K562 (cell line): ENCODE data around the gene CARMIL1. TPM values are rescaled to one million over a fixed set of nuclear protein-coding genes. Genes with fewer than 3 reads are reported as not detected.

Source experiments
- ATAC-seq: fragments of 200-7000 bp; cut with Tn5 transposase; 3 replicates; pipeline ENCODE4 v1.9.1; 2020; ENCODE audit warnings: moderate library complexity
- BruUV-seq: library from RNA; stranded (reverse); fragments of 400-500 nt; replicated peaks from 2 replicates; lab custom pipeline; 2021; lab: Mats Ljungman, UMichigan
- CTCF ChIA-PET: fragments of 300-600 bp; formaldehyde crosslinking; extraction: SDS; loops from one replicate; lab custom pipeline; 2021; ENCODE audit warnings: low intra/inter-chr PET ratio; lab: Yijun Ruan, JAX
- POLR2A ChIA-PET: fragments of 300-600, 350-650 bp; sonication (Branson Sonifier 250); formaldehyde crosslinking; extraction: SDS; loops from one replicate; lab custom pipeline; 2021; ENCODE audit warnings: antibody characterized with exemption, inconsistent platforms; lab: Yijun Ruan, JAX
- DNase-seq, 4 experiments: peaks; one replicate each; pipeline versions ENCODE4 v3.0.0 to v3.0.0-alpha.2; 2011 to 2018; ENCODE audit warnings: low spot score in 3 of 4, mixed read lengths in 3 of 4; ENCODE audit errors: extremely low read depth in 1 of 4
- FAIRE-seq: peaks from 2 replicates; lab custom pipeline; 2011; peaks lifted over from hg19 to GRCh38; lab: Jason Lieb, UNC
- H2AFZ ChIP-seq: 2 replicates; pipeline ENCODE4 v1.6.0; 2011; ENCODE audit warnings: low read depth, low read length, control low read depth, inconsistent platforms
- H3K27ac ChIP-seq: fragments of 200-600 bp; 3 replicates; pipeline ENCODE4 v1.8.0; 2011; ENCODE audit warnings: low read depth, mild to moderate bottlenecking, control low read depth, inconsistent platforms, low read length, moderate library complexity, mixed read lengths; ENCODE audit errors: extremely low read depth
- H3K27me3 ChIP-seq, 2 experiments: fragments of 300-600 bp in 1 of 2; 2 replicates in 1 of 2; 3 replicates in 1 of 2; pipeline versions ENCODE4 v1.6.0 to v1.8.0; 2011; ENCODE audit warnings: inconsistent platforms in 2 of 2, low read length in 2 of 2, mild to moderate bottlenecking in 1 of 2, mixed read lengths in 1 of 2, moderate library complexity in 1 of 2; ENCODE audit not compliant: control insufficient read depth in 2 of 2, insufficient read depth in 2 of 2
- H3K36me3 ChIP-seq: fragments of 300-600 bp; 3 replicates; pipeline ENCODE4 v1.8.0; 2011; ENCODE audit warnings: mild to moderate bottlenecking, low read length, inconsistent platforms; ENCODE audit not compliant: control insufficient read depth, insufficient read depth
- H3K4me1 ChIP-seq, 2 experiments: fragments of 200-600 bp in 1 of 2; replicated peaks in 1 of 2; 2 replicates in 1 of 2; 3 replicates in 1 of 2; pipeline versions ENCODE4 v1.5.1 to v1.8.0; 2011; ENCODE audit warnings: inconsistent platforms in 2 of 2, low read length in 2 of 2, mild to moderate bottlenecking in 1 of 2, mixed read lengths in 1 of 2, moderate library complexity in 1 of 2; ENCODE audit not compliant: control insufficient read depth in 2 of 2, insufficient read depth in 2 of 2
- H3K4me2 ChIP-seq: 2 replicates; pipeline ENCODE4 v1.6.1; 2011; ENCODE audit warnings: low read length, control low read depth, inconsistent platforms, mixed read lengths; ENCODE audit not compliant: insufficient read depth
- H3K4me3 ChIP-seq: fragments of 200-600 bp; sonication (generic), shearing (Covaris generic); 2 replicates; pipeline ENCODE4 v1.5.1; 2016; ENCODE audit warnings: control low read depth, inconsistent platforms
- H3K79me2 ChIP-seq: fragments of 200-600 bp; 3 replicates; pipeline ENCODE4 v1.8.0; 2011; ENCODE audit warnings: low read length, inconsistent platforms; ENCODE audit not compliant: control insufficient read depth, insufficient read depth
- H3K9ac ChIP-seq, 2 experiments: 2 replicates each; pipeline versions ENCODE4 v1.6.0 to v1.6.1; 2011; ENCODE audit warnings: low read depth in 2 of 2, low read length in 2 of 2, control low read depth in 1 of 2, inconsistent platforms in 1 of 2, mild to moderate bottlenecking in 1 of 2, mixed read lengths in 1 of 2; ENCODE audit not compliant: insufficient read depth in 1 of 2
- H3K9me1 ChIP-seq: one replicate; pipeline ENCODE4 v1.6.0; 2011; ENCODE audit warnings: inconsistent platforms, mild to moderate bottlenecking, low read length, moderate library complexity; ENCODE audit not compliant: control insufficient read depth, insufficient read depth
- H3K9me3 ChIP-seq: replicated peaks from 2 replicates; pipeline ENCODE4 v1.5.1; 2011; ENCODE audit warnings: low read depth, low read length, inconsistent platforms; ENCODE audit not compliant: control insufficient read depth, insufficient read depth
- H4K20me1 ChIP-seq: replicated peaks from 2 replicates; pipeline ENCODE4 v1.6.1; 2011; ENCODE audit warnings: low read length, inconsistent platforms, mixed read lengths; ENCODE audit not compliant: control insufficient read depth, insufficient read depth
- ATF4 ChIP-seq: fragments of 450-650 bp; formaldehyde crosslinking; IDR thresholded peaks from 2 replicates; pipeline ENCODE4 v1.4.0; 2022; ENCODE audit warnings: mild to moderate bottlenecking, moderate library complexity
- BCOR ChIP-seq: fragments of 450-650 bp; IDR thresholded peaks from 2 replicates; pipeline ENCODE4 v1.6.1; 2016
- FUS ChIP-seq: fragments of 200-400 bp; formaldehyde crosslinking; optimal IDR thresholded peaks from 2 replicates; pipeline ENCODE3; 2017; ENCODE audit warnings: low read depth, low read length
- MBD2 ChIP-seq: sonication (generic); IDR thresholded peaks from 2 replicates; pipeline ENCODE4 v1.6.1; 2016; ENCODE audit warnings: low read depth, borderline replicate concordance
- MTA2 ChIP-seq: fragments of 450-650 bp; IDR thresholded peaks from 2 replicates; pipeline ENCODE4 v1.6.1; 2016; ENCODE audit warnings: low read depth
- MYNN ChIP-seq, 2 experiments: sonication (generic); formaldehyde crosslinking in 1 of 2; IDR thresholded peaks; 2 replicates each; pipeline versions ENCODE4 v1.5.0 to v1.6.1; 2016 to 2020; ENCODE audit warnings: antibody characterized with exemption in 1 of 2, missing genetic modification reagents in 1 of 2
- NFIX ChIP-seq: fragments of 250-450 bp; sonication (Bioruptor Pico); IDR thresholded peaks from 2 replicates; pipeline ENCODE4 v1.4.0; 2020; ENCODE audit warnings: low read depth, mild to moderate bottlenecking, moderate library complexity
- NFRKB ChIP-seq: fragments of 450-650 bp; IDR thresholded peaks from 2 replicates; pipeline ENCODE4 v1.6.1; 2016; ENCODE audit warnings: low read depth
- NUFIP1 ChIP-seq: fragments of 450-650 bp; IDR thresholded peaks from 2 replicates; pipeline ENCODE4 v1.6.1; 2018; ENCODE audit not compliant: partially characterized antibody
- RFX7 ChIP-seq: fragments of 250-450 bp; sonication (Bioruptor Pico); IDR thresholded peaks from 2 replicates; pipeline ENCODE4 v1.5.1; 2021; ENCODE audit warnings: mild to moderate bottlenecking
- SP1 ChIP-seq: sonication (generic); formaldehyde crosslinking; IDR thresholded peaks from 2 replicates; pipeline ENCODE4 v1.8.1; 2022; ENCODE audit warnings: mild to moderate bottlenecking, missing genetic modification reagents
- TEAD1 ChIP-seq, 2 experiments: fragments of 450-650 bp in 1 of 2; sonication (generic) in 1 of 2; formaldehyde crosslinking; IDR thresholded peaks; 2 replicates each; pipeline versions ENCODE4 v1.4.0 to v1.8.0; 2020 to 2022; ENCODE audit warnings: mild to moderate bottlenecking in 2 of 2, missing genetic modification reagents in 1 of 2
- THAP12 ChIP-seq: fragments of 250-450 bp; sonication (Bioruptor Pico); IDR thresholded peaks from 2 replicates; pipeline ENCODE4 v1.9.0; 2021; ENCODE audit warnings: mild to moderate bottlenecking, inconsistent platforms
- TSC22D4 ChIP-seq: fragments of 450-650 bp; IDR thresholded peaks from 2 replicates; pipeline ENCODE4 v1.6.1; 2016; ENCODE audit warnings: missing genetic modification characterization, missing biosample characterization, control low read depth
- YY1 ChIP-seq, 3 experiments: IDR thresholded peaks; 2 replicates each; pipeline ENCODE4 v1.6.1; 2011; ENCODE audit warnings: low read length in 2 of 3, mild to moderate bottlenecking in 2 of 3, moderate library complexity in 2 of 3, borderline replicate concordance in 1 of 3, control low read depth in 1 of 3, low read depth in 1 of 3; ENCODE audit not compliant: insufficient read depth in 3 of 3, insufficient replicate concordance in 2 of 3, control insufficient read depth in 1 of 3, insufficient read length in 1 of 3; ENCODE audit errors: extremely low read depth in 1 of 3
- ZNF121 ChIP-seq: sonication (generic); formaldehyde crosslinking; conservative IDR thresholded peaks from 2 replicates; pipeline ENCODE4 v1.8.0; 2022; ENCODE audit warnings: missing genetic modification reagents
- ZNF511 ChIP-seq: sonication (generic); formaldehyde crosslinking; IDR thresholded peaks from 2 replicates; pipeline ENCODE4 v1.8.0; 2022; ENCODE audit warnings: mild to moderate bottlenecking, missing genetic modification reagents
- ZNF740 ChIP-seq, 3 experiments: fragments of 200-800 bp in 1 of 3; sonication (Bioruptor generic) in 1 of 3; sonication (generic) in 1 of 3; formaldehyde crosslinking in 1 of 3; IDR thresholded peaks; 2 replicates each; pipeline versions ENCODE4 v1.6.1 to v1.8.0; 2016 to 2022; ENCODE audit warnings: mild to moderate bottlenecking in 2 of 3, missing compliant biosample characterization in 2 of 3, missing genetic modification characterization in 2 of 3, missing genetic modification reagents in 1 of 3
- WGBS: fragments of 100-300 bp; shearing (Covaris generic); methylation state at CpG from one replicate; pipeline ENCODE4 v1.1.6; 2016; ENCODE audit warnings: low coverage, mixed read lengths; ENCODE audit not compliant: insufficient coverage; ENCODE audit errors: missing lambda C conversion rate; 5-methylcytosine and 5-hydroxymethylcytosine counted together
- in situ Hi-C: fragments of 300-500 bp; cut with MboI; formaldehyde crosslinking; loops from 4 replicates; pipeline ENCODE4 v1.15.0; 2018; ENCODE audit warnings: inconsistent platforms, mixed read lengths
- intact Hi-C: fragments of 100-400 bp; cut with micrococcal nuclease; formaldehyde crosslinking; loops from 2 replicates; pipeline ENCODE4 v1.14.2; 2022
- polyA plus RNA-seq, 8 experiments: library from polyadenylated mRNA; depleted of rRNA in 4 of 8; stranded (reverse) in 5 of 8; unstranded in 3 of 8; fragments of >200 nt; fragmentation: Nextera tagmentation in 2 of 8; fragmentation: Illumina TruSeq in 1 of 8; extraction: Ambion mirVana in 2 of 8; extraction: Trizol in 1 of 8; gene quantifications; 2 replicates each; pipeline versions ENCODE4 v1.2.1 to v1.2.3, GENCODE V29; 2011 to 2014; ENCODE audit warnings: inconsistent platforms in 1 of 8, missing spikeins in 1 of 8
- total RNA-seq, 7 experiments: library from RNA; depleted of rRNA in 6 of 7; stranded (reverse); fragments of >200 nt in 6 of 7; fragmentation: Illumina TruSeq in 2 of 7; extraction: Trizol in 2 of 7; gene quantifications; 2 replicates each; pipeline versions ENCODE4 v1.2.1 to v1.2.3, GENCODE V29; 2011 to 2021; ENCODE audit warnings: low replicate concordance in 1 of 7

CARMIL1 gene
- total and polyA plus RNA-seq, 9 of the 15 experiments (the other 6 are each of a cell fraction or from before 2014, with no cell fraction given): 0.04 to 0.32 (median 0.10) TPM; not detected in 1

GRCh38 chr6:25253351-25253750 lies 25.8 kb upstream of the CARMIL1 start:
- Histone ChIP-seq H3K27me3 (no peaks in the 10 kb centered on the region), H4K20me1 (no peaks in the 10 kb centered on the region), H2AFZ (no peak overlapping the region), H3K79me2 (no peaks in the 10 kb centered on the region), H3K27ac (no peak overlapping the region), H3K4me3 (no peak overlapping the region), H3K4me1 (no peaks in the 10 kb centered on the region), H3K4me2 (no peak overlapping the region), H3K9ac (no peak overlapping the region), H3K9me3 (no peaks in the 10 kb centered on the region), H3K9me1 (no peaks in the 10 kb centered on the region), H3K36me3 (no peaks in the 10 kb centered on the region)
- ATAC-seq (no peak), FAIRE-seq (no peak), DNase-seq (no peak)
- in situ Hi-C loops (no loop called here), intact Hi-C loops (no loop called here)
- 3% methylated on average over 4 of the region's 4 CpGs for WGBS
- no TSS peak for BruUV-seq
- ChIA-PET CTCF (no interaction called here), POLR2A (interaction anchor here (1.5 kb wide), 1 partner anchor 9 kb away, joined by 5 read pairs; no protein-coding TSS in a partner anchor)
- TF ChIP-seq MTA2 (no peak), THAP12 (no peak), YY1 (IDR thresholded peaks at IDR 0.05; ENCODE audit: borderline replicate concordance in 1 of 3, control insufficient read depth in 1 of 3, extremely low read depth in 1 of 3, insufficient read depth in 3 of 3, insufficient read length in 1 of 3, insufficient replicate concordance in 2 of 3, low read depth in 1 of 3, low read length in 2 of 3) (no peak), NUFIP1 (no peak), NFIX (CRISPR knock-in tag) (no peak), RFX7 (no peak), ATF4 (CRISPR knock-in tag) (no peak), ZNF511 (no peak), SP1 (no peak), NFRKB (no peak), BCOR (no peak), TEAD1 (CRISPR knock-in tag; IDR thresholded peaks at IDR 0.05) (no peak), MYNN (IDR thresholded peaks at IDR 0.05) (no peak), MYNN (CRISPR knock-in tag; IDR thresholded peaks at IDR 0.05) (no peak), MBD2 (no peak), ZNF740 (CRISPR knock-in tag; IDR thresholded peaks at IDR 0.05) (no peak), ZNF740 (tag; IDR thresholded peaks at IDR 0.05) (no peak), ZNF121 (CRISPR knock-in tag) (no peak), FUS (no peak), TSC22D4 (tag) (no peak)
